SK-N-SH treated with all-trans-retinoic acid at 6 μM for 48 hours (cell line): ENCODE data around the gene COL1A2.
A peak's percentile ranks its signal among the peaks of the same experiment; 100 is the strongest.

ENCODE experiments used
- ATAC-seq: fragments of 200-7000 bp; cut with Tn5 transposase; 3 replicates; pipeline ENCODE4 v1.9.1; 2020; ENCODE audit warnings: mild to moderate bottlenecking, moderate library complexity
- ARNTL ChIP-seq: fragments of 450-650 bp; formaldehyde crosslinking; IDR thresholded peaks from 2 replicates; pipeline ENCODE4 v1.5.0; 2020; ENCODE audit warnings: low read depth, mild to moderate bottlenecking, moderate library complexity, borderline replicate concordance
- BACH2 ChIP-seq: fragments of 250-450 bp; sonication (Bioruptor Pico); IDR thresholded peaks from 2 replicates; pipeline ENCODE4 v1.9.0; 2021; ENCODE audit warnings: mild to moderate bottlenecking, borderline replicate concordance
- CREB5 ChIP-seq: fragments of 250-450 bp; sonication (Bioruptor Pico); IDR thresholded peaks from 2 replicates; pipeline ENCODE4 v1.5.1; 2020; ENCODE audit warnings: low read depth, mild to moderate bottlenecking, moderate library complexity
- CSDC2 ChIP-seq: fragments of 250-450 bp; sonication (Bioruptor Pico); IDR thresholded peaks from 2 replicates; pipeline ENCODE4 v1.5.0; 2020; ENCODE audit warnings: mild to moderate bottlenecking, moderate library complexity
- CSRNP3 ChIP-seq: fragments of 250-450 bp; sonication (Bioruptor Pico); IDR thresholded peaks from 2 replicates; pipeline ENCODE4 v1.5.1; 2021; ENCODE audit warnings: mild to moderate bottlenecking, moderate library complexity
- ESRRG ChIP-seq: fragments of 250-450 bp; sonication (Bioruptor Pico); IDR thresholded peaks from 2 replicates; pipeline ENCODE4 v1.6.1; 2021; ENCODE audit warnings: mild to moderate bottlenecking
- GLIS3 ChIP-seq: fragments of 250-450 bp; sonication (Bioruptor Pico); IDR thresholded peaks from 2 replicates; pipeline ENCODE4 v1.5.0; 2020; ENCODE audit warnings: mild to moderate bottlenecking, moderate library complexity
- ISL1 ChIP-seq: fragments of 250-450 bp; sonication (Bioruptor Pico); IDR thresholded peaks from 2 replicates; pipeline ENCODE4 v2.1.2; 2022; ENCODE audit warnings: mild to moderate bottlenecking, moderate library complexity
- OSR1 ChIP-seq: fragments of 250-450 bp; sonication (Bioruptor Pico); IDR thresholded peaks from 2 replicates; pipeline ENCODE4 v1.8.0; 2022; ENCODE audit warnings: moderate library complexity, mild to moderate bottlenecking, inconsistent platforms
- PATZ1 ChIP-seq: fragments of 250-450 bp; sonication (Bioruptor Pico); IDR thresholded peaks from 2 replicates; pipeline ENCODE4 v1.8.0; 2020; ENCODE audit warnings: mild to moderate bottlenecking, moderate library complexity, borderline replicate concordance
- POU6F1 ChIP-seq: fragments of 250-450 bp; sonication (Bioruptor Pico); IDR thresholded peaks from 2 replicates; pipeline ENCODE4 v1.8.0; 2021; ENCODE audit warnings: low read depth, mild to moderate bottlenecking, moderate library complexity, borderline replicate concordance
- PPARA ChIP-seq: fragments of 250-450 bp; sonication (Bioruptor Pico); IDR thresholded peaks from 2 replicates; pipeline ENCODE4 v1.5.0; 2020; ENCODE audit warnings: mild to moderate bottlenecking, borderline replicate concordance
- RARB ChIP-seq: fragments of 250-450 bp; sonication (Bioruptor Pico); IDR thresholded peaks from 2 replicates; pipeline ENCODE4 v1.8.0; 2021; ENCODE audit warnings: mild to moderate bottlenecking, moderate library complexity
- SNAI2 ChIP-seq: fragments of 250-450 bp; sonication (Bioruptor Pico); IDR thresholded peaks from 2 replicates; pipeline ENCODE4 v1.5.0; 2020; ENCODE audit warnings: mild to moderate bottlenecking, moderate library complexity
- TCF4 ChIP-seq: fragments of 250-450 bp; sonication (Bioruptor Pico); IDR thresholded peaks from 2 replicates; pipeline ENCODE4 v1.8.0; 2021; ENCODE audit warnings: mild to moderate bottlenecking, moderate library complexity, borderline replicate concordance
- TOX ChIP-seq: fragments of 250-450 bp; sonication (Bioruptor Pico); IDR thresholded peaks from 2 replicates; pipeline ENCODE4 v1.8.0; 2021; ENCODE audit warnings: mild to moderate bottlenecking, moderate library complexity, borderline replicate concordance
- ZC3H10 ChIP-seq: fragments of 250-450 bp; sonication (Bioruptor Pico); IDR thresholded peaks from 2 replicates; pipeline ENCODE4 v1.5.1; 2021; ENCODE audit warnings: mild to moderate bottlenecking, moderate library complexity
- ZFP3 ChIP-seq: fragments of 250-450 bp; sonication (Bioruptor Pico); IDR thresholded peaks from 2 replicates; pipeline ENCODE4 v1.5.0; 2020; ENCODE audit warnings: mild to moderate bottlenecking, moderate library complexity
- ZFP30 ChIP-seq: fragments of 450-650 bp; formaldehyde crosslinking; IDR thresholded peaks from 2 replicates; pipeline ENCODE4 v1.5.0; 2022; ENCODE audit warnings: mild to moderate bottlenecking, moderate library complexity
- ZNF8 ChIP-seq: fragments of 450-650 bp; formaldehyde crosslinking; IDR thresholded peaks from 2 replicates; pipeline ENCODE4 v1.5.0; 2020; ENCODE audit warnings: mild to moderate bottlenecking, moderate library complexity

COL1A2 gene

GRCh38 chr7:94418851-94419250 lies 24.2 kb downstream of the COL1A2 start:
- TF ChIP-seq CSDC2 (CRISPR knock-in tag) (no peak), ISL1 (CRISPR knock-in tag) (no peak), OSR1 (CRISPR knock-in tag) (no peak), CREB5 (CRISPR knock-in tag) (no peak), GLIS3 (no peak), TOX (CRISPR knock-in tag) (no peak), CSRNP3 (CRISPR knock-in tag) (no peak), RARB (no peak), PPARA (no peak), BACH2 (CRISPR knock-in tag) (no peak), ZNF8 (no peak), TCF4 (CRISPR knock-in tag) (no peak), ARNTL (CRISPR knock-in tag) (no peak), ZFP30 (CRISPR knock-in tag) (no peak), ZFP3 (CRISPR knock-in tag) (no peak), ESRRG (CRISPR knock-in tag) (no peak)
- ATAC-seq: no peak

- TF ChIP-seq ZNF8 (no peak), PATZ1 (no peak), TCF4 (CRISPR knock-in tag) (no peak), POU6F1 (CRISPR knock-in tag) (no peak), GLIS3 (no peak), ZFP3 (CRISPR knock-in tag) (no peak), RARB (no peak)
- no peak for ATAC-seq
Measured at GRCh38 chr7:94420328-94420727, 25.6 kb downstream of the COL1A2 start.

- ATAC-seq: no peak
- TF ChIP-seq ESRRG (CRISPR knock-in tag) (no peak), ZNF8 (no peak), RARB (no peak), CREB5 (CRISPR knock-in tag) (no peak), CSRNP3 (CRISPR knock-in tag) (no peak), CSDC2 (CRISPR knock-in tag) (no peak), SNAI2 (CRISPR knock-in tag) (no peak), PPARA (no peak), ZFP3 (CRISPR knock-in tag) (no peak), ZC3H10 (CRISPR knock-in tag) (no peak)
Measured at GRCh38 chr7:94421681-94422080, 27.0 kb downstream of the COL1A2 start.

GRCh38 chr7:94422136-94422535 lies 27.4 kb downstream of the COL1A2 start:
- ATAC-seq: no peak
- TF ChIP-seq ISL1 (CRISPR knock-in tag) (peak; percentile 72), CSRNP3 (CRISPR knock-in tag) (no peak)
